ENCODE data around the gene OR3A2. TPM values are rescaled to one million over a fixed set of nuclear protein-coding genes. Genes with fewer than 3 reads are reported as not detected.

The OR3A2 gene
- total RNA-seq, 1 experiment from 2014 or later, result not detected

DNA sequence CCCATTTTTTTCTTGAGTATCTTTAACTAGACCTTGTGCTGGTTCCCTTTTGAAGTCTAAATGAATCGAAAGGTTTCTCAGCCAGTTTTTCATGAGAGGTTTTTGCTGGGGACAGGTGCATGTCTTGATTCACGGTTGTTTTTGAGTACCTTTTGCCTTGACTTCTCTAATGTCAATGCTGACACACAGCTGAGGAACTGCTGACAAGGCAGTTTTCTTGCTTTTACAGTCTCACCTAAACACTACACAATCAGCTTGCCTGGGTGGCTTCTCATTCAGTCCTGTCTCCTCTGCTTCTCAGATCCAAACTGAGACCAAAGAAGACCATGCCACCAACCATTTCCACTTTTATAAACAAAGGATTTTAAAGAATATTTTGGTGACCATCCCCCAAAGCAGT lies 32.1 kb upstream of the OR3A2 start:
- ChIA-PET RAD21 (ENCODE audit: low non-redundant PET in 1 of 2, low total read pairs in 2 of 2, uncharacterized antibody in 2 of 2, unreplicated experiment in 2 of 2) (no interaction called here), POLR2A (no interaction called here), CTCF (no interaction called here)
- no peak for TF ChIP-seq EZH2phosphoT487 (IDR thresholded peaks at IDR 0.05; ENCODE audit: borderline replicate concordance)
- TF ChIP-seq CEBPB (IDR thresholded peaks at IDR 0.05; ENCODE audit: low read depth), result no peak
- no peak for TF ChIP-seq RAD21 (IDR thresholded peaks at IDR 0.05; ENCODE audit: low read depth)
- TF ChIP-seq JUND (IDR thresholded peaks at IDR 0.05), result no peak
- no peak for TF ChIP-seq EZH2 (IDR thresholded peaks at IDR 0.05)
- TF ChIP-seq SIN3A (IDR thresholded peaks at IDR 0.05; ENCODE audit: low read depth), result no peak
- no peak for TF ChIP-seq SRF (IDR thresholded peaks at IDR 0.05; ENCODE audit: low read depth)
- no peak for TF ChIP-seq SP1 (IDR thresholded peaks at IDR 0.05; ENCODE audit: low read depth)
- no peak for TF ChIP-seq EGR1 (IDR thresholded peaks at IDR 0.05; ENCODE audit: low read depth)
- TF ChIP-seq, protein P1, sequence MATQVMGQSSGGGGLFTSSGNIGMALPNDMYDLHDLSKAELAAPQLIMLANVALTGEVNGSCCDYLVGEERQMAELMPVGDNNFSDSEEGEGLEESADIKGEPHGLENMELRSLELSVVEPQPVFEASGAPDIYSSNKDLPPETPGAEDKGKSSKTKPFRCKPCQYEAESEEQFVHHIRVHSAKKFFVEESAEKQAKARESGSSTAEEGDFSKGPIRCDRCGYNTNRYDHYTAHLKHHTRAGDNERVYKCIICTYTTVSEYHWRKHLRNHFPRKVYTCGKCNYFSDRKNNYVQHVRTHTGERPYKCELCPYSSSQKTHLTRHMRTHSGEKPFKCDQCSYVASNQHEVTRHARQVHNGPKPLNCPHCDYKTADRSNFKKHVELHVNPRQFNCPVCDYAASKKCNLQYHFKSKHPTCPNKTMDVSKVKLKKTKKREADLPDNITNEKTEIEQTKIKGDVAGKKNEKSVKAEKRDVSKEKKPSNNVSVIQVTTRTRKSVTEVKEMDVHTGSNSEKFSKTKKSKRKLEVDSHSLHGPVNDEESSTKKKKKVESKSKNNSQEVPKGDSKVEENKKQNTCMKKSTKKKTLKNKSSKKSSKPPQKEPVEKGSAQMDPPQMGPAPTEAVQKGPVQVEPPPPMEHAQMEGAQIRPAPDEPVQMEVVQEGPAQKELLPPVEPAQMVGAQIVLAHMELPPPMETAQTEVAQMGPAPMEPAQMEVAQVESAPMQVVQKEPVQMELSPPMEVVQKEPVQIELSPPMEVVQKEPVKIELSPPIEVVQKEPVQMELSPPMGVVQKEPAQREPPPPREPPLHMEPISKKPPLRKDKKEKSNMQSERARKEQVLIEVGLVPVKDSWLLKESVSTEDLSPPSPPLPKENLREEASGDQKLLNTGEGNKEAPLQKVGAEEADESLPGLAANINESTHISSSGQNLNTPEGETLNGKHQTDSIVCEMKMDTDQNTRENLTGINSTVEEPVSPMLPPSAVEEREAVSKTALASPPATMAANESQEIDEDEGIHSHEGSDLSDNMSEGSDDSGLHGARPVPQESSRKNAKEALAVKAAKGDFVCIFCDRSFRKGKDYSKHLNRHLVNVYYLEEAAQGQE (IDR thresholded peaks at IDR 0.05; ENCODE audit: low read depth), result no peak
- no peak for TF ChIP-seq POLR2A (IDR thresholded peaks at IDR 0.05; ENCODE audit: borderline replicate concordance, extremely low read depth, insufficient read depth, insufficient read length)
- no peak for TF ChIP-seq FOSL1 (IDR thresholded peaks at IDR 0.05; ENCODE audit: low read depth)
- TF ChIP-seq, protein P2, sequence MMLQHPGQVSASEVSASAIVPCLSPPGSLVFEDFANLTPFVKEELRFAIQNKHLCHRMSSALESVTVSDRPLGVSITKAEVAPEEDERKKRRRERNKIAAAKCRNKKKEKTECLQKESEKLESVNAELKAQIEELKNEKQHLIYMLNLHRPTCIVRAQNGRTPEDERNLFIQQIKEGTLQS (IDR thresholded peaks at IDR 0.05), result no peak
- TF ChIP-seq, protein P3, sequence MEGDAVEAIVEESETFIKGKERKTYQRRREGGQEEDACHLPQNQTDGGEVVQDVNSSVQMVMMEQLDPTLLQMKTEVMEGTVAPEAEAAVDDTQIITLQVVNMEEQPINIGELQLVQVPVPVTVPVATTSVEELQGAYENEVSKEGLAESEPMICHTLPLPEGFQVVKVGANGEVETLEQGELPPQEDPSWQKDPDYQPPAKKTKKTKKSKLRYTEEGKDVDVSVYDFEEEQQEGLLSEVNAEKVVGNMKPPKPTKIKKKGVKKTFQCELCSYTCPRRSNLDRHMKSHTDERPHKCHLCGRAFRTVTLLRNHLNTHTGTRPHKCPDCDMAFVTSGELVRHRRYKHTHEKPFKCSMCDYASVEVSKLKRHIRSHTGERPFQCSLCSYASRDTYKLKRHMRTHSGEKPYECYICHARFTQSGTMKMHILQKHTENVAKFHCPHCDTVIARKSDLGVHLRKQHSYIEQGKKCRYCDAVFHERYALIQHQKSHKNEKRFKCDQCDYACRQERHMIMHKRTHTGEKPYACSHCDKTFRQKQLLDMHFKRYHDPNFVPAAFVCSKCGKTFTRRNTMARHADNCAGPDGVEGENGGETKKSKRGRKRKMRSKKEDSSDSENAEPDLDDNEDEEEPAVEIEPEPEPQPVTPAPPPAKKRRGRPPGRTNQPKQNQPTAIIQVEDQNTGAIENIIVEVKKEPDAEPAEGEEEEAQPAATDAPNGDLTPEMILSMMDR (IDR thresholded peaks at IDR 0.05 in 2 of 3, conservative IDR thresholded peaks at IDR 0.05 in 1 of 3; ENCODE audit: borderline replicate concordance in 1 of 3, insufficient read depth in 1 of 3, low read depth in 2 of 3, low read length in 2 of 3), result no peak
- intact Hi-C loops (cut with micrococcal nuclease), result no loop called here
- no peaks in the 10 kb centered on the region for H4K20me1 ChIP-seq (ENCODE audit: insufficient read depth)
- H3K9me3 ChIP-seq (ENCODE audit: control insufficient read depth in 1 of 2, insufficient read depth in 1 of 2, low read depth in 1 of 2, low read length in 2 of 2), result no peaks in the 10 kb centered on the region
- H3K9ac ChIP-seq (ENCODE audit: low read length), result no peak overlapping the region
- H3K36me3 ChIP-seq (ENCODE audit: control insufficient read depth in 1 of 2, insufficient read depth in 2 of 2, low read length in 2 of 2), result no peaks in the 10 kb centered on the region
- BruUV-seq (replicated peaks), result no TSS peak
- ATAC-seq, result no peak
- no peaks in the 10 kb centered on the region for H3K9me2 ChIP-seq (ENCODE audit: insufficient read depth)
- no peak for DNase-seq (ENCODE audit: low read depth, low spot score)
- H3K79me2 ChIP-seq (ENCODE audit: insufficient read depth, low read length), result no peaks in the 10 kb centered on the region
- H3K4me3 ChIP-seq (replicated peaks in 1 of 2; ENCODE audit: low read depth in 1 of 2, low read length in 2 of 2), result no peak overlapping the region
- H3K27ac ChIP-seq (ENCODE audit: low read depth, low read length), result no peak overlapping the region
- H3K4me2 ChIP-seq (ENCODE audit: low read length), result no peak overlapping the region
- H3K4me1 ChIP-seq (ENCODE audit: control insufficient read depth in 1 of 2, insufficient read depth in 2 of 2, low read length in 2 of 2), result no peaks in the 10 kb centered on the region
- no peak overlapping the region for H2AFZ ChIP-seq (ENCODE audit: low read depth, low read length, poor library complexity, severe bottlenecking)
- H3K27me3 ChIP-seq (ENCODE audit: insufficient read depth, low read length), result peaks cover 20% of the 10 kb centered on the region; the same call in 1 of the 2 replicates

All from HCT116 (cell line).